Measurements from ENCODE around the gene BABAM1.

DNA sequence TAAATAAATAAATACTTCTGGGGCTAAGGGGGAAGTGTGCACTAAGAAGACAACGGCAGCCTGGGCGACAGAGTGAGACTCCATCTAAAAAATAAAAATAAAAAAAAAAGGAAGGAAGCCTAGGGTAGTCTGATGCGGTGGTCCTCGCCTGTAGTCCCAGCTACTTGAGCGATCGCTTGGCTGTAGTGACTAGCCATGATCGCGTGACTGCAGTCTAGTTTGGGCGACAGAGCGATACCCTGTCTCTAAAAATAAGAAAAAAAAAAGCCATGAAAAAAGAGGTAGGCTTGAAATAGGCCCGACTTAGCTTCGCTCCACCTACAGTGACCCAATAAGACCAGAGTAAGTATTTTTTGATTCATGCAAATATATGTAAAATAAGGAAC lies 661 bp upstream of the BABAM1 start:
- no peak for TF ChIP-seq CTCF (IDR thresholded peaks at IDR 0.05)
- no peak for TF ChIP-seq EP300 (IDR thresholded peaks at IDR 0.05)
